Neural crest cell (in vitro differentiated cells): ENCODE data around the gene PPIB. TPM values are rescaled to one million over a fixed set of nuclear protein-coding genes. Genes with fewer than 3 reads are reported as not detected.
A peak's percentile ranks its signal among the peaks of the same experiment; 100 is the strongest.
"Not testable (repeated sequence)": the region's sequence is repeated elsewhere in the genome, so short reads cannot be mapped to it uniquely, and the experiment has no call there.

Experiments
- DNase-seq: peaks from one replicate; pipeline ENCODE4 v3.0.0; 2021; ENCODE audit warnings: low read depth, mixed read lengths, low spot score
- H3K27ac Mint-ChIP-seq: one replicate; pipeline ENCODE4 v1.8.0; 2021; ENCODE audit warnings: mild to moderate bottlenecking, mixed read lengths; ENCODE audit not compliant: unreplicated experiment
- H3K27me3 Mint-ChIP-seq: 2 replicates; pipeline ENCODE4 v1.8.0; 2021; ENCODE audit warnings: low read depth, mild to moderate bottlenecking, mixed read lengths
- H3K36me3 Mint-ChIP-seq: 2 replicates; pipeline ENCODE4 v1.8.0; 2021; ENCODE audit warnings: low read depth, mild to moderate bottlenecking, mixed read lengths
- H3K4me1 Mint-ChIP-seq: 2 replicates; pipeline ENCODE4 v1.8.0; 2021; ENCODE audit warnings: mixed read lengths
- H3K4me3 Mint-ChIP-seq: one replicate; pipeline ENCODE4 v1.8.0; 2021; ENCODE audit warnings: mild to moderate bottlenecking, mixed read lengths
- H3K9me3 Mint-ChIP-seq: 2 replicates; pipeline ENCODE4 v1.8.0; 2021; ENCODE audit warnings: mixed read lengths
- total RNA-seq: library from RNA; stranded (reverse); gene quantifications from 2 replicates; pipeline ENCODE4 v1.2.1, GENCODE V29; 2021
- TF ChIP-seq, protein P1 (sequence below): fragments of 200-600 bp; sonication (generic); conservative IDR thresholded peaks from 2 replicates; pipeline ENCODE4 v1.5.0; 2021; ENCODE audit warnings: antibody characterized with exemption, mild to moderate bottlenecking

The PPIB gene
- total RNA-seq, 1 donor from 2014 or later = 406 TPM

DNA sequence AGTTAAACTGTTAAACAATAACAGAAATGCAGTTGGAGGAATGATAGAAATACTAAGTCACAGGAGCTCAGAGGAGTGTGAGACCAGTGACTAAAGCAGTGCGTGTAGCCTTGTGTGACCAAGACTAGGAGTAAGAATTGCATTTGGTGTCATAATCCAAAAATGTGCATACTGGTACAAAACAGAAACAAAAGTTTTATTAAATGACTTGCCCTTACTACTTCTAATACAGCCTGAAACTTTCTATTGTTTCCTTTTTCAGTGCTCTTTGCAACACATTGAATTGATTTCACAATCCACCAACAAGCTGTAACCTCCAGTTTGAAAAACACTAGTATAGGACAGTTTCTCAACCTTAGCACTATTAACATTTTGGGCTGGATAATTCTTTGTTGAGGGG, 49.9 kb downstream of the PPIB start:
- no peak for DNase-seq
- Mint-ChIP-seq H3K36me3 (peaks cover 14% of the 10 kb centered on the region), H3K4me1 (peaks cover 31% of the 10 kb centered on the region), H3K27me3 (no peaks in the 10 kb centered on the region), H3K4me3 (no peak overlapping the region), H3K9me3 (no peaks in the 10 kb centered on the region), H3K27ac (no peak overlapping the region)
- TF ChIP-seq, protein P1, sequence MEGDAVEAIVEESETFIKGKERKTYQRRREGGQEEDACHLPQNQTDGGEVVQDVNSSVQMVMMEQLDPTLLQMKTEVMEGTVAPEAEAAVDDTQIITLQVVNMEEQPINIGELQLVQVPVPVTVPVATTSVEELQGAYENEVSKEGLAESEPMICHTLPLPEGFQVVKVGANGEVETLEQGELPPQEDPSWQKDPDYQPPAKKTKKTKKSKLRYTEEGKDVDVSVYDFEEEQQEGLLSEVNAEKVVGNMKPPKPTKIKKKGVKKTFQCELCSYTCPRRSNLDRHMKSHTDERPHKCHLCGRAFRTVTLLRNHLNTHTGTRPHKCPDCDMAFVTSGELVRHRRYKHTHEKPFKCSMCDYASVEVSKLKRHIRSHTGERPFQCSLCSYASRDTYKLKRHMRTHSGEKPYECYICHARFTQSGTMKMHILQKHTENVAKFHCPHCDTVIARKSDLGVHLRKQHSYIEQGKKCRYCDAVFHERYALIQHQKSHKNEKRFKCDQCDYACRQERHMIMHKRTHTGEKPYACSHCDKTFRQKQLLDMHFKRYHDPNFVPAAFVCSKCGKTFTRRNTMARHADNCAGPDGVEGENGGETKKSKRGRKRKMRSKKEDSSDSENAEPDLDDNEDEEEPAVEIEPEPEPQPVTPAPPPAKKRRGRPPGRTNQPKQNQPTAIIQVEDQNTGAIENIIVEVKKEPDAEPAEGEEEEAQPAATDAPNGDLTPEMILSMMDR = no peak

DNA sequence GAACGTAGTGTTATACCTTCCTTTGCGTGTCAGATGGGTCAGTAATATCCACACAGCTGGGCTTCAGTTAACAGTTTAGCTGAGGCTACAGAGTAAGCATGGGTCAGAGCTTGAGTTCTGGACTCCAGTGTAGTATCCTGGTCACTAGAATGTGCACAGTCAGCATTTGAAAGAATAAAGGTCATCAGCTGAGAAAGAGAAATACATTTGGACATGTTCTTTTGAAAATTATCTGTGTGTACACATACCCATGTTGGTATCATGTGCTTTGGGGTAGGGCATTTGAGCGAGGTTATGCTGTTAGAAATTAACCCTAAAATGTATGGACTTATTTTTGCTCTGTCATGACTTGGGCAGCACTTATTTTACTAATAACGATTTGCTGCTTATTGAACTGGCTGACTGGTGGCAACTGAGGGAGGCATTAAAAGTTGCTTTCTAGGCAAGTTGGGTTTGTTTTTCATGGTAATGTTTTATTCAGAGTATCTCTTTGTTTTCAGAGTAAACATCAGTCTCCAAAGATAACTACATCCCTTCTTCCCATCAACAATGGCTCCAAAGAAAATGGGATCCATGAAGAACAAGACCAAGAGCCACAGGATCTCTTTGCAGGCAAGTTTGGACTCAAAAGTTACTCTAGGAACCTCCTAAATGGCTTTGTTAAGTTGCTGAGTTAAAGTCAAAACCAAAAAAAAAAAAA, 50.6 kb downstream of the PPIB start:
- Mint-ChIP-seq H3K36me3 (peaks cover 13% of the 10 kb centered on the region), H3K4me3 (no peak overlapping the region), H3K27ac (peak overlapping the region; percentile 38), H3K4me1 (peaks cover 31% of the 10 kb centered on the region), H3K9me3 (no peaks in the 10 kb centered on the region), H3K27me3 (no peaks in the 10 kb centered on the region)
- no peak for DNase-seq
- TF ChIP-seq, protein P1 = no peak

DNA sequence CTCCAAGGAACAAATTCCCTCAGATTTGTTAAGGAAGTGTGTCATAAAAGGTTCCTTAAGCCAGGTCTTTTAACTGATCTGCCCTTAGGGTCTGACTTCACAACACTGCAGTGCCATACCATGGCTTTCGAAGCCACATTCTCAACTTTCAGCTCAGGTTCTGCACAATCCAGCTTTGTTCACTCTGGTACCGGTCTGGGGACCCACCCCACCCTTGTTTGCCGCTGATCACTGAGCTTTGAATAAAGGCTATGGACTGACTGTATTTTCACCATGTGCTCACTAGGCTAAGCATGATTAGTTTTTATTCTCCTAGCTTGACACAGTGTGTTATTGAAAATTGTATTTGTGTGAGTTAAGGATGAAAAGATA, 51.2 kb downstream of the PPIB start:
- no peaks in the 10 kb centered on the region for H3K27me3 Mint-ChIP-seq
- peaks cover 11% of the 10 kb centered on the region for H3K36me3 Mint-ChIP-seq
- no peak overlapping the region for H3K27ac Mint-ChIP-seq
- TF ChIP-seq, protein P1 = no peak
- H3K4me1 Mint-ChIP-seq = peaks cover 31% of the 10 kb centered on the region
- DNase-seq = no peak
- no peak overlapping the region for H3K4me3 Mint-ChIP-seq
- H3K9me3 Mint-ChIP-seq = no peaks in the 10 kb centered on the region

DNA sequence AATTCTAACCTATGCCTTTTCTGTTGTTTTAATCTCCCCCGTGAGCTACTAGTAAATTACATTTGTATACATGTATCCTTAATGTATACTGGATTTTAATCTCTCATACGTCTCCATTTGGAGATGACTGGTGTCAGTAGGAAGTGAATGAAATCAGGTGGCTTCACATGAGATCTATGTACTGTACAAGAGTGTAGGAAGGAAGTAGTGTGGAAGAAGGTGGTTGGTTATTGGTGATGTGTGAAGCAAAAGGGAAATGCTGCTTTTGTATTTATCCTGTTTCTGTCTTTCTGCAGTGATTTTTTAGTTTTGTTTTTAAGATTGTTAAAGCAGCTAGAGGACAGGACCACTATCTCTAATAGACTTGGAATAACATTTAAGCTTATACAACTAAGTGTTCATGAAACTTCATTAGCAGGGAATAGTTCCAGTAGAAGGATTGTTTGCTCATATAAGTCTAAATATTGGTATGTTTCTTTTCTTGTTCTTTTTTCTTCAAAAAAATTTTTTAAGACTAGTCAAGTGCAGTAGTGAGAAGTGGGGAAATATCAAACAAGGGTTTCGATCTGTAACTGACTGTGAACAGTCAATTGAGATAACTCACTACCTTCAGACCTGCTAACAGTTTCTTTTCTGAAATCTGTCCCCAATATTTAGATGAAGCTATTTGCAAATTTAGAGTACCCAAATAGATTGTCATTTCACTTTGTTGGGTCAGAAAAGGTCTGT, 51.7 kb downstream of the PPIB start:
- no peak for DNase-seq
- no peak overlapping the region for H3K27ac Mint-ChIP-seq
- no peak overlapping the region for H3K4me3 Mint-ChIP-seq
- H3K27me3 Mint-ChIP-seq = no peaks in the 10 kb centered on the region
- peaks cover 11% of the 10 kb centered on the region for H3K36me3 Mint-ChIP-seq
- H3K4me1 Mint-ChIP-seq = peaks cover 31% of the 10 kb centered on the region
- H3K9me3 Mint-ChIP-seq = no peaks in the 10 kb centered on the region
- TF ChIP-seq, protein P1 = no peak

DNA sequence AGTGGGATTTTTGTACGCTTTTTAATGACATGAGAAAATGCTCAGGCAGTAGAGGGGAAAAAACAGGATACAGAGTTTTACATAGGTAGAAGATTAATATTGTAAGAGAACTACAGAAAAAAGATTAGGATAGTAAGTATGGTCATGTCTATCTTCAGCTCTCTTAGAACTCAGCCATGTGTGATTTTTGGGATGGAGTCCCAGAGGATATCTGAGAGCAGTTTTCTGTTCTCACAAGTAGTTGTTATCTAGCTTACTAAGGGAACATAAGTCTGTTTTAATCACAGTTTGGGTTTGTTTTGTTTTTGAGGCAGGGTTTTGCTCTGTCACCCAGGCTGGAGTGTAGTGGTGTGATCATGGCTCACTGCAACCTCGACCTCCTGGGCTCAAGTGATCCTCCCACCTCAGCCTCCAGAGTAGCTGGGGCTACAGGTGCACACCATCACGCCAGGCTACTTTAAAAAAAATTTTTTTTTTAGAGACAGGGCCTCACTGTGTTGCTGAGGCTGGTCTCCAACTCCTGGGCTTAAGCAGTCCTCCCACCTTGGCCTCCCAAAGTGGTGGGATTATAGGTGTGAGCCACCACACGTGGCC, 52.6 kb downstream of the PPIB start:
- not testable (repeated sequence) for DNase-seq, H3K27me3 Mint-ChIP-seq, H3K9me3 Mint-ChIP-seq, H3K27ac Mint-ChIP-seq, H3K4me3 Mint-ChIP-seq
- Mint-ChIP-seq H3K4me1 (peaks cover 31% of the 10 kb centered on the region), H3K36me3 (peaks cover 11% of the 10 kb centered on the region)

- Mint-ChIP-seq H3K4me1 (peaks cover 24% of the 10 kb centered on the region), H3K36me3 (peaks cover 6% of the 10 kb centered on the region), H3K4me3 (no peak overlapping the region), H3K27ac (no peak overlapping the region), H3K27me3 (no peaks in the 10 kb centered on the region), H3K9me3 (peaks cover 6% of the 10 kb centered on the region)
- TF ChIP-seq, protein P1 = no peak
- no peak for DNase-seq
Measured at GRCh38 chr15:64107337-64107736, 55.5 kb downstream of the PPIB start.
